ENCODE data around the gene CDC42EP2. TPM values are rescaled to one million over a fixed set of nuclear protein-coding genes. Genes with fewer than 3 reads are reported as not detected.

The CDC42EP2 gene, protein sequence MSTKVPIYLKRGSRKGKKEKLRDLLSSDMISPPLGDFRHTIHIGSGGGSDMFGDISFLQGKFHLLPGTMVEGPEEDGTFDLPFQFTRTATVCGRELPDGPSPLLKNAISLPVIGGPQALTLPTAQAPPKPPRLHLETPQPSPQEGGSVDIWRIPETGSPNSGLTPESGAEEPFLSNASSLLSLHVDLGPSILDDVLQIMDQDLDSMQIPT
- total RNA-seq, result 3.4 and 5.1 TPM in 2 replicates

DNA sequence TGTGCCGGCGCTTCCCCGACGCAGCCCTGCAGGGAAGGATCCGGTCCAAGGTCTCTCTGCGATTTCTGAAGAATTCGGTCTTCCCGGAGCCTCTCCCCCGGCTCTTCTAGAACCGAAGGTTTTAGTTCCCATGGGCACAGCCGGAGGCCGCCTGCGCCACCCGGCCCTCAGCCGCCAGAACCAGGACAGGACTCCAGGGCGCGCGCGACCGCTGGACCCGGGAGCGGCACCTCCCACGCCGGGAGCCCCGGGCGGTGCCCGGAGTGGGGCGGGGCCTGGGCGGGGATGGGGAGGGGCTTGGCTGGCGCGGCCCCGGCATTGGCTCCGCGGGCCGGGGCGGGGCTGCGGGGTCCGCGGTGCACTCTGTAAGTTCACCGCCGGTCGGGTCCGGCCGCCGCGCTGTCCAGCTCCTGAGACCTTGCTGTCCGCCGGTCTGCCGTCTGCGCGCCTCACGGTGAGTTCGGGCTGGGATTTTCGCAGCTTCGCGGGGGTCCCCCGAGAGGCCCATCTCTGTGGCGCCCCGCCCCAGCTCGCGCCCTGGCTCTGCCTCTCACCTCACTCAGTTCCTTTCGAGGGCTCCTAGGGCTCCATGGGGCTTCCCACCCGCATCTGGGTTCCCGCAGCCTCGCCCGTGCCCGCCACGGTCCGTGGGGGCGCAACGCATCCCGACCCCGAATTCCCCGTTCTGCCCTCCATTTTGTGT is at the start of gene CDC42EP2:
Gene CDC42EP2, plus strand, starts transcription at position 366 of the 703 bp plus-strand sequence. CDS start 6,033 bp downstream, outside the sequence.
- no peak within 1 kb of the TSS for H3K27ac Mint-ChIP-seq
- H3K9me3 Mint-ChIP-seq, result no peaks in the 10 kb centered on the region
- H3K4me3 Mint-ChIP-seq (ENCODE audit: low read depth), result peak within 1 kb of the TSS; percentile 80
- peak; percentile 69 for DNase-seq (ENCODE audit: low spot score)
- H3K4me1 Mint-ChIP-seq (ENCODE audit: low read depth), result peaks cover 9% of the 10 kb centered on the region
- H3K27me3 Mint-ChIP-seq (ENCODE audit: low read depth), result no peaks in the 10 kb centered on the region
- no peaks in the 10 kb centered on the region for H3K36me3 Mint-ChIP-seq (ENCODE audit: low read depth)
- intact Hi-C loops (cut with micrococcal nuclease), result loop anchor here (2.0 to 5.0 kb wide), 2 partner anchors 18 to 97 kb away; partner anchors contain the start of gene DPF2

DNA sequence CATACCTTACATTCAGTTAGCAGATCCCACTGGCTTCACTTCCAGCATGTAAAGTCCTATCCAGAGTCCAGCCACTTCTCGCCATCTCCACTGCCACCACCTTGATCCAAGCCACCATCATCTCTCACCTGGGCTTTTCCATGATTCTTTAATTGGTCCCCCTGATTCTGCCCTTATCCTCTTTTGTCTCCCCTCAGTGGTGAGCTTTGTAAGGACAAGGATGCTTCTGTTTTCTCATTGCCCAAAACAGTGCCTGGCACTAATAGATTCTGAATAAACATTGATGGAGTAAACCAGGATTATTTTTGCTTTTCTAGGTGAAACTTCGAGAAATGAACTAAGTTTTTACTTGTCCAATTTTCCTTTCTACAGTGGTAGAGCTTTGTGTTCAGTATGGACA is 48.5 kb upstream of the CDC42EP2 start:
- H3K4me1 Mint-ChIP-seq (ENCODE audit: low read depth), result peaks cover 28% of the 10 kb centered on the region
- no peaks in the 10 kb centered on the region for H3K9me3 Mint-ChIP-seq
- intact Hi-C loops (cut with micrococcal nuclease), result no loop called here
- no peak overlapping the region for H3K4me3 Mint-ChIP-seq (ENCODE audit: low read depth)
- H3K27me3 Mint-ChIP-seq (ENCODE audit: low read depth), result no peaks in the 10 kb centered on the region
- peaks cover 65% of the 10 kb centered on the region for H3K36me3 Mint-ChIP-seq (ENCODE audit: low read depth)
- no peak for DNase-seq (ENCODE audit: low spot score)
- H3K27ac Mint-ChIP-seq, result peak overlapping the region; percentile 10

DNA sequence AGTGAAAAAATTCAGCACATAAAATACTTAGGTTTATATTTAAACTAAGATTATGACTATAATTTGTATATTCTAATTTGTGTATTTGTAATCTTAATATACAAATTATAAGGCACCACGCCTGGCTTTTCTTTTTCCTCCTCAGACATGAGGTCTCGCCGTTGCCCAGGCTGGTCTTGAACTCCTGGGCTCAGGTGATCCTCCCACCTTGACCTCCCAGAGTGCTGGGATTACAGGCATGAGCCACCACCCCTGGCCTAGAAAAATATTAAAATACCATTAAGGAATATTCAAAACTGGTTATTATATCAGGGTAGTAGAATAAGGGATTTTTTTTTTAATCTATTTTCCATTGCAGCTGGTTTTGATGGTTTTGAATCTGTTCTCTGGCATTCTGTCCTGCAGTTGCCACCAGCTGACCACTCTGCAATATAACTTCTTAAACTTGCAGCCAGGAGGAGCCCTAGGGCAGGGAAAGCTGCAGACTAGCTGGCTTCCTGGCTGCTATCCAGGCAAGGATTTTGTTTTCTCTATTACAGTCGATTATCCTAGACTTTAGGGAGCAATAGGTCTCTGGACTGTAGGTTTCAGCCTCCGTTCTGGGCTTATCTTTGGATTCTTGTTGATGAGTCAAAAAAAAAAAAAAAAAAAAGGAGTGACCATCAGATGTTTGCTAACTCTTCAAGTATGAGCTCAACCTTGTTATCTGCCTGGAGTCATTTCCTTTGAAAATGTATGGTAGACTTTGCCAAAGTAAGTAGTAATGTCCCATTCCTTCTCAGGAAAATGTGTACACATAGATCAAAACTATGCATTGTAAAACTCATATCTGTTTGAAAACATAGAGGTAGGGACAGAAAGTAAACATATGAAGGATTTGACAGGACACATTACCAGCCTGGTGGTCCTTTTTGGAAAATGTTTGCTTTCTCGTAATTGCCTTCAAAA is 39.7 kb upstream of the CDC42EP2 start:
- Mint-ChIP-seq H3K27me3 (ENCODE audit: low read depth) (no peaks in the 10 kb centered on the region), H3K9me3 (no peaks in the 10 kb centered on the region), H3K27ac (no peak overlapping the region), H3K36me3 (ENCODE audit: low read depth) (peaks cover 66% of the 10 kb centered on the region), H3K4me3 (ENCODE audit: low read depth) (no peak overlapping the region), H3K4me1 (ENCODE audit: low read depth) (peaks cover 13% of the 10 kb centered on the region)
- intact Hi-C loops (cut with micrococcal nuclease), result loop anchor here (2.0 kb wide), 1 partner anchor 42 kb away; no protein-coding TSS in a partner anchor
- no peak for DNase-seq (ENCODE audit: low spot score)

DNA sequence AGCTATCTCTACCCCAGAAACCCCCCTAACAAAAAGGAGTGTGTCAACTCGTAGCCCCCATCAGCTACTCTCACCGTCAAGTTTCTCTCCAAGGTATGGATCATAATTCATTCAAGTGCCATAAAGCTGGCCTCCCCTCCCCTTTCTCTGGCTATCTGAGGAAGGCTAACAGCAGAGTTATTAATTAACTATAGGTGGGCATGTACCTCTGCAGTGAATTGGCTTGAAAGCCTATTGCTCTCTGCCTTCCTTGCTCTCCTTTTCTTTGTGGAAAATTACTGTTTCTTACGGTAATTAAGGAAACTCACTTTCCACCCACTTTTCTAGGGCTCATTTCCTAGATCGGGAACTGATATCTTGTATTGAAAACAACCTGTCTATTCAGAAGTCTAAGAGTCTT is 38.8 kb upstream of the CDC42EP2 start:
- no peaks in the 10 kb centered on the region for H3K9me3 Mint-ChIP-seq
- H3K4me3 Mint-ChIP-seq (ENCODE audit: low read depth), result no peak overlapping the region
- no peak overlapping the region for H3K27ac Mint-ChIP-seq
- DNase-seq (ENCODE audit: low spot score), result no peak
- intact Hi-C loops (cut with micrococcal nuclease), result loop anchor here (2.0 kb wide), 1 partner anchor 41 kb away; no protein-coding TSS in a partner anchor
- H3K36me3 Mint-ChIP-seq (ENCODE audit: low read depth), result peaks cover 66% of the 10 kb centered on the region
- no peaks in the 10 kb centered on the region for H3K27me3 Mint-ChIP-seq (ENCODE audit: low read depth)
- H3K4me1 Mint-ChIP-seq (ENCODE audit: low read depth), result peaks cover 15% of the 10 kb centered on the region

DNA sequence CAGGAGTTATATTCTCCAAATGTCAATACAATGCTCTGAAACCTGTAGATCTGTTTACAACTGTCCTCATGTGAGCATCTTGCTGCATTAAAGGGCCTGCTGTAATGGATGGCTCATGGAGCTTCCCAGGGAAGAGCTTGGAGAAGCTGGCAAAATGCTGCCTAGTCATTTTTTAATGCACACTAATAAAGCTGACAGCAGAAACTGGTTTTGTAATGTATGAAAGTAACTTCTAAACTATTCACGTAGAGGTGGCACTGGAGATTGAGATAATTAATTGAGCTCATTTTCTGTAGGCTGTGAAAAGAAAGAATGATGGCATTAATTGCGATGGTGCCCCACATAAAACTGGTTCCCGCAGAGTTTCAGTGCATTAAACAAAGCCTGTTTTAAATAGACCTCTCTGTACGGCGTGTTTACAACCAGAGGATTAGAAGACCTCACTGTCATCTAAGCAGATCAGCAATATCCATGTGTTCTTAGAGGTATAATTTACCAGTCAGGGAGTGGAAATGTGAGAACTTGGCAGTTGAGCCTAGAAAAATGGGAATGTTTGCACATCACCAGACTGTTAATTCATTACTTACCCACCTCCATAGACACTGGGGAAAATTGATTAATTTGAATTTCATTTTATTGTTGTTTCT is 36.9 kb upstream of the CDC42EP2 start:
- H3K4me3 Mint-ChIP-seq (ENCODE audit: low read depth), result no peak overlapping the region
- H3K9me3 Mint-ChIP-seq, result no peaks in the 10 kb centered on the region
- intact Hi-C loops (cut with micrococcal nuclease), result no loop called here
- H3K27me3 Mint-ChIP-seq (ENCODE audit: low read depth), result no peaks in the 10 kb centered on the region
- H3K4me1 Mint-ChIP-seq (ENCODE audit: low read depth), result peaks cover 15% of the 10 kb centered on the region
- DNase-seq (ENCODE audit: low spot score), result no peak
- H3K27ac Mint-ChIP-seq, result no peak overlapping the region
- H3K36me3 Mint-ChIP-seq (ENCODE audit: low read depth), result peaks cover 73% of the 10 kb centered on the region

DNA sequence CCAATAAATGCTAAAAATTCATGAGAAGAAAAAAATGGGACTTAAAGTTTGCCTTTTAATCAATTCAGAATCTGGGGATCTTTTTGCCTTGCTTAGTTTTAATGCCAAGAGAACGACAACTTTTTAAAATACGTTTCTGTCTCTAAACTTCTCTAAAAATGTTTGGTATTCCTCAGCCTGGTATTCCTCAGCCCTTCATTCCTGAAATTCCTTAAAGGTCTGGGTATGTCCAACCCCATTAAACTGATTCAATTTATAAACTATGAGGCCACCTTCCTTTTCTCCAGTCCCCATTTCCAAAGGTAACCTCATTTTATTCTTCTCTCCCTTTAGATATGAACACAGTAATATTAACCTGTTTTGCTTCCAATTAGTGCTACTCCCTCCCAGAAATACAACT is 36.3 kb upstream of the CDC42EP2 start:
- intact Hi-C loops (cut with micrococcal nuclease), result no loop called here
- Mint-ChIP-seq H3K36me3 (ENCODE audit: low read depth) (peaks cover 73% of the 10 kb centered on the region), H3K27me3 (ENCODE audit: low read depth) (no peaks in the 10 kb centered on the region), H3K4me1 (ENCODE audit: low read depth) (peaks cover 15% of the 10 kb centered on the region), H3K9me3 (no peaks in the 10 kb centered on the region), H3K27ac (peak overlapping the region; percentile 22), H3K4me3 (ENCODE audit: low read depth) (no peak overlapping the region)
- DNase-seq (ENCODE audit: low spot score), result no peak

DNA sequence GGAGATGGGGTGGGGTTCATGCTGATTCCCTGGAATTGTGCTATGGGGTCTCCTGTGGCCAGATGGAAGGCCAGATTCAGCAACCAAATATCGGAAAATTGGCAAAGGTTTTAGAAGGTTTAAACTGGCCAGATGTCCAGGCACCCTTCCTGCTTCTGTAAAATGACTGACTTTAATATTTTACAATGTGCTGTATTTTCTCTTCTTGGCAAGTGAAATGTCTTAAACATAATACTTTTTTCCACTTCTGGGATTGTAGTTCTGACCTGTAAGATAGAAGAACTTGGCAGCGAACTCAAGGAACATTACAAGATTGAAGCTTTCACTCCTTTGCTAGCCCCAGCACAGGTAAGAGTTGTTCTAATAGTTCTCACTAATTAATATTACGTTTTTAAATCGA is 35.4 kb upstream of the CDC42EP2 start:
- H3K27me3 Mint-ChIP-seq (ENCODE audit: low read depth), result no peaks in the 10 kb centered on the region
- H3K4me1 Mint-ChIP-seq (ENCODE audit: low read depth), result peaks cover 15% of the 10 kb centered on the region
- no peaks in the 10 kb centered on the region for H3K9me3 Mint-ChIP-seq
- intact Hi-C loops (cut with micrococcal nuclease), result no loop called here
- no peak overlapping the region for H3K4me3 Mint-ChIP-seq (ENCODE audit: low read depth)
- peaks cover 74% of the 10 kb centered on the region for H3K36me3 Mint-ChIP-seq (ENCODE audit: low read depth)
- peak overlapping the region; percentile 89 for H3K27ac Mint-ChIP-seq
- no peak for DNase-seq (ENCODE audit: low spot score)

DNA sequence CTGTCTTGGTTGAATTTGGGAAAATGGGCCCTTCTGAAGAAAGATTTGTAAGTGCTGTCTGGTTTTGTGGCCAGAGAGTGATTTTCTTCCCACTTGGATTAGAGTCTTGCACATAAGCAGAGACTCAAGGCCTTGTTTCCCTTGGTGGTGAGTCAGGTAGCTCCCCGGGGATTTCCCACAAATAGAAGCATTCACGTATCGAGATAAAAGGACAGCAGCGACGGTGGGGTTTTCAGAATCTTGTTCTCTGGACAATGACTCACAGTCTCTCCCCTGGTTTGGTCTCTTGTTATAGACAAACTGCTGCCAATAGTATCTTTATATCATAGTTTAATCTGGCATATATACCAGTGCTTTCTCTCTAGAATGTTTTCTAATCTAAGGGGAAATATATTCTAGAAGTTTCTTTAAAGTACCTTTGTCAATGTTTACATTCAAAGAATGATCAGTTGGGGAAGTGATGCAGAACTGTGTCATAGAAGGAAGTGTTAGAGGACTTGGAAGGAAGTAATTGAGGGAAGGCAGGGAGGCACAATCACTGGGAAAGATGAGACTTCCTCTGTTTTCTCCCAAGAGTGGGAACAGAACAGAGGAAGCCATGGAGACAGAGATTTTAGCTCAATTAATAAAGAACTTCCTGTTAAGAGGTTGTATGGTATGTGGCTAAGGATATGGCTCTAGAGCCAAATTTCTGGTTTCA is 34.8 kb upstream of the CDC42EP2 start:
- no peak for DNase-seq (ENCODE audit: low spot score)
- Mint-ChIP-seq H3K27me3 (ENCODE audit: low read depth) (no peaks in the 10 kb centered on the region), H3K4me3 (ENCODE audit: low read depth) (no peak overlapping the region), H3K4me1 (ENCODE audit: low read depth) (peaks cover 15% of the 10 kb centered on the region), H3K9me3 (no peaks in the 10 kb centered on the region), H3K36me3 (ENCODE audit: low read depth) (peaks cover 78% of the 10 kb centered on the region), H3K27ac (peak overlapping the region; percentile 89)
- intact Hi-C loops (cut with micrococcal nuclease), result no loop called here

DNA sequence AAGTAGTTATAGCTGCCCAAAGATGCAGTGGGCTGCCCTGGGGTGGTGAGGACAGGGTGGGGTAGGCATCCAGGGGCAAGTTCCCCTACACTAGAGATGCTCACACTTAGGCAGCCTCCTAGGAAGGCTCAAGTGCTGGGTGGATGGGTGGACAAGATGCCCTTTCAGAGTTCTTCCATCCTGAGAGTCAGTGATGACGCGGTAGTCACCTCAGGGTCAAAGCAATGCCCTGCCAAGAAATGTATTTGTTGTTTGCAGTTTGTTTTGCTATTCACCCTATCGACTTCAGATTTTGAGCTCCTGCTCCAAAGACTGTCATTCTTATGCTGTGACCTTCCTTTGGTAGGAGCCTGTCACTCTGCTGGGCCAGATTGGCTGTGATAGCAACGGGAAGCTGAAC is 34.0 kb upstream of the CDC42EP2 start:
- H3K27ac Mint-ChIP-seq, result no peak overlapping the region
- no peaks in the 10 kb centered on the region for H3K27me3 Mint-ChIP-seq (ENCODE audit: low read depth)
- H3K36me3 Mint-ChIP-seq (ENCODE audit: low read depth), result peaks cover 78% of the 10 kb centered on the region
- intact Hi-C loops (cut with micrococcal nuclease), result no loop called here
- no peak overlapping the region for H3K4me3 Mint-ChIP-seq (ENCODE audit: low read depth)
- no peak for DNase-seq (ENCODE audit: low spot score)
- H3K4me1 Mint-ChIP-seq (ENCODE audit: low read depth), result peaks cover 15% of the 10 kb centered on the region
- H3K9me3 Mint-ChIP-seq, result no peaks in the 10 kb centered on the region

DNA sequence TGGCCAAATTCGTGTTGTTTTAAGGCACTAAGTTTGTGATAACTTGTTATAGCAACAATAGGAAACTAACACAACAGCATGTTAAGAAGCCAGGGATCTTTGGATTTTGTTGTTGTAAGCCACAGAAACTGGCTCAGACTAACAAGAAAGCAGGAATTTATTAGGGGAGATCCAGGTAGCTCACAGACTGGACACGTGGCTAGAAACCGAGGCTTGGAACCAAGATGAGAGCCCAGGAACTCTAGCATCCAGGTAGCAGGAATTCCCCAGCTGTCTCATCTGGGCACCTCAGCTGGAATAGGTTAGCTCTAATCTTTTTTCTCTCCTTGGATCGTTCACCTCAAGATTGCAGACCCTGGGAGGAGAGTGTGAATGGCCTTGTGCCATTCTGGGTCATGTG is 28.0 kb upstream of the CDC42EP2 start:
- Mint-ChIP-seq H3K4me1 (ENCODE audit: low read depth) (no peaks in the 10 kb centered on the region), H3K27me3 (ENCODE audit: low read depth) (no peaks in the 10 kb centered on the region), H3K36me3 (ENCODE audit: low read depth) (peaks cover 70% of the 10 kb centered on the region), H3K9me3 (no peaks in the 10 kb centered on the region), H3K4me3 (ENCODE audit: low read depth) (no peak overlapping the region), H3K27ac (no peak overlapping the region)
- intact Hi-C loops (cut with micrococcal nuclease), result no loop called here
- no peak for DNase-seq (ENCODE audit: low spot score)

DNA sequence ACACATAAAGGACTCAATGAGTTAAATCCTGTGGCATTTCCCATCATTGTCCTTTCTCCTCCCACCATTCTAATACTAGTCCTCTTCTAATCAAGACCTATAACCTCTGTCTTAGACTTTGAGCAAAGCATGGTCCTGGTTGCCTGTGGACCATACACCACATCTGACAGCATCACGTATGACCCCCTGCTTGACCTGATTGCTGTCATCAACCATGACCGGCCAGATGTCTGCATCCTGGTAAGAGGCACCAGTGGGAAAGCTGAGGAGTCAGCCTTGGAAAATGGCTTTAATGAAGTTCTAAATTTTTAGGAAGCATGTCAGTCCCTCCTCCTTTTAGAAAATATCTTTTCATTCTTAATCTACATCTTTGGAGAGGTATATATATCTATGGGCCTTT is 27.1 kb upstream of the CDC42EP2 start:
- no peaks in the 10 kb centered on the region for H3K9me3 Mint-ChIP-seq
- no peaks in the 10 kb centered on the region for H3K27me3 Mint-ChIP-seq (ENCODE audit: low read depth)
- no peak overlapping the region for H3K4me3 Mint-ChIP-seq (ENCODE audit: low read depth)
- peaks cover 68% of the 10 kb centered on the region for H3K36me3 Mint-ChIP-seq (ENCODE audit: low read depth)
- no peak overlapping the region for H3K27ac Mint-ChIP-seq
- DNase-seq (ENCODE audit: low spot score), result no peak
- no peaks in the 10 kb centered on the region for H3K4me1 Mint-ChIP-seq (ENCODE audit: low read depth)
- intact Hi-C loops (cut with micrococcal nuclease), result no loop called here
